GM12873 (cell line): ENCODE data around the gene CAB39.

Experiments
- TF ChIP-seq, protein P1 (sequence below): IDR thresholded peaks from 2 replicates; pipeline ENCODE4 v1.5.1; 2012; ENCODE audit warnings: low read depth, mild to moderate bottlenecking, moderate library complexity, low read length, control low read depth; ENCODE audit not compliant: insufficient read depth; ENCODE audit errors: missing control alignments

The CAB39 gene

DNA sequence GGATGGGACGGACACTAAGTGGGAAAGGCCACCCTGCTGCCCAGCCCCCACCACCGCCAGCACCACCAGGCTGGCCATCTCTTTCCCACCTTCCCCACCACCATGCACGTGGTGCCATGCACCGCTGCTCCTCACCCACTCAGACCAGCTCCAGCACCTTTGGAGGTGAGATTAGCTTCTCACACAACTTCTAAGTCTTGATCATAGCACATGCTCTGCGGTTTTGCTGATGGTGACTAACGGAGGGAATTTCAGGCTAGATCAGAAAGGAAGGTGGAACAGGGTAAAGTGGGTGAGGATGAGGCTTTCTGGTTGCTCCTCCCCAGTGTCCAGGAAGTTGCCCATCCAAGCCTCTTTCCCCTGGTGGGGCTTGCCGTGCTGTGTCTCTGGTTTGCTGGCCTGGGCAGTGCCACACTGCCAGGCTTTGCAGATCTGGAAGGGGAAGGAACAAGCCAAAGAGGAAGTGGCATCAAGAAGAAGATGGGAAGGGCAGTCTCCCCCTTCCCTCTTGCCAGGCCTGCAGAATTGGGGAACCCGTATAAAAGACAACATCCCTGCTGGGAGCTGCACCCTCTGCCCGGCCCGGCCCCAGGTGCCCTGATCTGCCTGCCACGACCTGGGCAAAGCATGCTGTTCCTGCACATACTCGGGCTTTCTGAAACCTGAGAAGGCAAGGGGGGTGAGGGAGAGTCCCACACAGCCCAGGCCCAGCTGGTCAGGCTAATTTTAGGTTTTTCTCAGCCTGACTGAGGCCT lies 44.3 kb upstream of the CAB39 start:
- TF ChIP-seq, protein P1, sequence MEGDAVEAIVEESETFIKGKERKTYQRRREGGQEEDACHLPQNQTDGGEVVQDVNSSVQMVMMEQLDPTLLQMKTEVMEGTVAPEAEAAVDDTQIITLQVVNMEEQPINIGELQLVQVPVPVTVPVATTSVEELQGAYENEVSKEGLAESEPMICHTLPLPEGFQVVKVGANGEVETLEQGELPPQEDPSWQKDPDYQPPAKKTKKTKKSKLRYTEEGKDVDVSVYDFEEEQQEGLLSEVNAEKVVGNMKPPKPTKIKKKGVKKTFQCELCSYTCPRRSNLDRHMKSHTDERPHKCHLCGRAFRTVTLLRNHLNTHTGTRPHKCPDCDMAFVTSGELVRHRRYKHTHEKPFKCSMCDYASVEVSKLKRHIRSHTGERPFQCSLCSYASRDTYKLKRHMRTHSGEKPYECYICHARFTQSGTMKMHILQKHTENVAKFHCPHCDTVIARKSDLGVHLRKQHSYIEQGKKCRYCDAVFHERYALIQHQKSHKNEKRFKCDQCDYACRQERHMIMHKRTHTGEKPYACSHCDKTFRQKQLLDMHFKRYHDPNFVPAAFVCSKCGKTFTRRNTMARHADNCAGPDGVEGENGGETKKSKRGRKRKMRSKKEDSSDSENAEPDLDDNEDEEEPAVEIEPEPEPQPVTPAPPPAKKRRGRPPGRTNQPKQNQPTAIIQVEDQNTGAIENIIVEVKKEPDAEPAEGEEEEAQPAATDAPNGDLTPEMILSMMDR, result no peak

DNA sequence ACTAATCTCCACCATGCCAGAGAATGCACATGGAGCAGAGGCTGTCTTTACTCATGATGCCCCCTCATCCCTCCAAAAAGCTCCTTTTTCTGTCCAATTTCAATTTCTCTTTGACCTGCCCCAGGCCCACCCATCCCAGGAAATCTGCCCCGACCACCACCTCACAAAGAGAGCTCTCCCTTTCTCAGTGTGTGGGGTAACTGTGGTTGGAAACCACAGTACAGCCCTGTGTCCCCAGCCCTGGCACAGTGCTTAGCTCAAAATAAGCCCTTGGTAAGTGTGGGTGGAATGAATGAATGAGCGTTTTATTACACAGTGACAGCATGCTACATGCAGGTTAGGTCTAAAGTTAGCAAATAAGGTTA lies 43.7 kb upstream of the CAB39 start:
- TF ChIP-seq, protein P1, result no peak

DNA sequence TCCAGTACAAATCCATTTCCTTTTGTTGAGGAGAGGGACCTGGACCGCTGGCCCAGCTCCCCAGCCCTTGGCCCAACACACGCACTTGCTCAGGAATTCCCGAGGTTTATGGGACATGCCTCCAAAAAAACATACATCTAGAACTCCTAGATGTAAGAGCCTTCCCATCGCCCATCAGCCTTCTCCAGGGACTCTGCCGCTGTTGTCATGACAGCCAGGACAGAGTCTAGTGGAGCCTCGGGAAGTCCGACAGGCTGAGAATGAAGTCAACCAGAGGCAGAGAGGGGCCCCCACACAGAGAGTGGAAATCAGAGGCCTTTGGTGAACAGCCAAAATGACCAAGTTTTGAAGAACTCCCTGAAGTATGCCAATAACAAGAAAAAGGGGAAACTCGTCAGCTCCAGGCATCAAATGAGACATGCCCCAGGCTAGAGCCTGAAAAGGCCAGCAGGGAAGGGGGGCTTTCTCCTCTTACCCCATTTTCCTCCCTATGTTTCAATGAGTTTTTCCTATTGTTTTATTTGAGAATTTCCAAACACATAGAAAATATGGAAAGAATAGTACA lies 43.2 kb upstream of the CAB39 start:
- TF ChIP-seq, protein P1, result no peak

DNA sequence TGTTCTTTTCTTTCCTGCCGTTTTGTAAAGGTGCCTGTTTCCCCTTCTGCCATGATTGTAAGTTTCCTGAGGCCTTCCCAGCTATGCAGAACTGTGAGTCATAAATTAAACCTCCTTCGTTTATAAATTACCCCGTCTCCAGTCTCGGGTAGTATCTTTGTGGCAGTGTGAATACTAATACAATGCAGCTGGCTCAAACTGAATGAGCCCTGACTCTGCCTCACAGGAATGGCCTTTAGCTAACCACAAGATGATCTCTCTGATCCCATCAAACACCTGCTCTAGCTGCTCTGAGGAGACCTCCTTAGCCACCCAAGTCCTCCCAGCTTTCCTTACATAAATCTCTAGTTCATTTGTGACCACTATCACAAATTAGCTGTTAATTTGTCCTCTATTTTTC lies 41.5 kb upstream of the CAB39 start:
- TF ChIP-seq, protein P1, result no peak

DNA sequence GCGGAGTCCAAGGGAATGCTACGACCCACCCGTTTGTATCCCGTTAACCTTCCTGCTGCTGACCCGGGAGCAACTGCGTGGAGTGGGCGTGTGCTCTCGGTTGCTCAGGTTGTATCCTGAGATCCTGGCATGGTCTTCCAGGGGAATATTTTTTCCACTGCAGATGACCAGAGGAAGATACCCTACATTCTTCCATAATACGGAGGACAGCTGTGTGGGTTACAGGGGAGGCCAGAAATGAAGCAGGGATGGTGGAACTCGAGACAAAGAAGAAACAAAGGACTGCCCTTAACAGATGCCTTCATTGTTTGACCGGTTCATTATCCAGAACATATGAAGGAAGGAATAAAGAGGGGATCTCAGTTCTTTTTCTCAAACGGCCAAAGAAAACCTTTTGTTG lies 39.8 kb upstream of the CAB39 start:
- TF ChIP-seq, protein P1, result no peak

DNA sequence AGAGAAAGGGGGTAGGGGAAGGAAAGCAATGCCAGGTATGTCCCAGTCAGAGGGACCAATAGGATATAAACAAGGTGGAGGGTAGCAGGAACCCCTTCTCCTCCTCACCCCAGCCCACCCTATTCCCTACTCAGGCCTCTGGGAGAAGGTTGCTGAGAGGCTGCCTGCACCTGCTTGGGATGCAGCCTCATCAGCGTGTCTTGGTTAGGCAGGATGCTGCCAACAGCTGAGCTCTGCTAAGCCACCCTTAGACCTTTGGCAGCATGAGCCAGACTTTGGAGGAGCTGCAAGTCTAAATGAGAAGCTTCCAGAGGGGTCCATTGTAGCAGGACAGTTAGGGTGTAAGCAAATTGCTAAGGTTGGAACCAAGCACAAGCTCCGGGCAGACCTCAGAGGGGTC lies 38.2 kb upstream of the CAB39 start:
- TF ChIP-seq, protein P1, result no peak

DNA sequence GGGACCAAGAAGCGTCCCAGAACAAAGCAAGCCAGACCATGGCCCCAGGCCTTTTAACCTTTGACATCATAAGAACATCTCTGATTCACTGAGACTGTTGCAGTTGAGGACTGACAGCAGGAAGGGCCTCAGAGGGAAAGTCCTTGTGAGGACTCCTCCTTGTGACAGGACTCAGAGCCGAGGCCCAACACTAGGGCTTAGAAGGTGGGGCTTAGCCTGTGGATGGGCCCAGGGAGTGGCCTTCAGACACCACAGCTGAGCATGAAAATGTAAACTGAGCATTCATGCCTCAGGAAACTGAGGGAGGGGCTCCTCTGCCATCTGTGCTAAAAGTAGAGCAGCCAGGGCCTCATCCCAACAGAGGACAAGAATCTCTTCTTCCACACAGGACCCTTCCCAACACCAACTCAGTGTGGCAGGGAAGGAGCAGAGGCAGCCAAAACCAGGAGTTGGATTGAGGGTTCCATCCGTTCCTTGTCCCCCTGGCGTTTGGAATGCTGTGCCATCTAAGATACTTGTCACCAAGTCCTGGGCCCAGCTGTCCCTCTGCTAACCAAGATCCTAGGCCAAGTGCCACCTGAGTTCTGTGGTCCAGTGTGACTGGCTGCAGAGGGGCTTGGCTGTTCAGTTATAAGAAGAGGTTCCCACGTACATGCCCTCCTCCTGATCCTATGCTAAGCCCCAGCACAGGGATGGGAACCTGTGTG lies 37.5 kb upstream of the CAB39 start:
- TF ChIP-seq, protein P1, result no peak
